ENCODE results near the gene CRNKL1. TPM values are rescaled to one million over a fixed set of nuclear protein-coding genes. Genes with fewer than 3 reads are reported as not detected.
A peak's percentile ranks its signal among the peaks of the same experiment; 100 is the strongest.

Gene CRNKL1
- polyA plus RNA-seq, 2 donors, result 13.0 to 21.2 TPM

GRCh38 chr20:20065361-20065760, 13.1 kb upstream of the CRNKL1 start:
- 83% methylated on average over 1 of the region's 1 CpG for WGBS, 2 donors
- Histone ChIP-seq H3K27ac (ENCODE audit: low read depth in 2 of 2, low read length in 1 of 2) (no peak overlapping the region), H3K36me3 (ENCODE audit: control insufficient read depth in 2 of 2, insufficient read depth in 2 of 2, low read length in 1 of 2) (no peaks in the 10 kb centered on the region), H3K27me3 (ENCODE audit: control insufficient read depth in 1 of 2, insufficient read depth in 2 of 2, low read length in 2 of 2) (peaks cover 0 to 2% of the 10 kb centered on the region in 2 donors), H3K4me1 (ENCODE audit: control insufficient read depth in 2 of 2, insufficient read depth in 2 of 2, low read length in 1 of 2) (no peaks in the 10 kb centered on the region), H3K4me3 (ENCODE audit: low read depth in 1 of 2, low read length in 2 of 2) (no peak overlapping the region), H3K9me3 (ENCODE audit: control insufficient read depth in 2 of 2, insufficient read depth in 1 of 2, low read depth in 1 of 2, low read length in 1 of 2) (no peaks in the 10 kb centered on the region)

DNA sequence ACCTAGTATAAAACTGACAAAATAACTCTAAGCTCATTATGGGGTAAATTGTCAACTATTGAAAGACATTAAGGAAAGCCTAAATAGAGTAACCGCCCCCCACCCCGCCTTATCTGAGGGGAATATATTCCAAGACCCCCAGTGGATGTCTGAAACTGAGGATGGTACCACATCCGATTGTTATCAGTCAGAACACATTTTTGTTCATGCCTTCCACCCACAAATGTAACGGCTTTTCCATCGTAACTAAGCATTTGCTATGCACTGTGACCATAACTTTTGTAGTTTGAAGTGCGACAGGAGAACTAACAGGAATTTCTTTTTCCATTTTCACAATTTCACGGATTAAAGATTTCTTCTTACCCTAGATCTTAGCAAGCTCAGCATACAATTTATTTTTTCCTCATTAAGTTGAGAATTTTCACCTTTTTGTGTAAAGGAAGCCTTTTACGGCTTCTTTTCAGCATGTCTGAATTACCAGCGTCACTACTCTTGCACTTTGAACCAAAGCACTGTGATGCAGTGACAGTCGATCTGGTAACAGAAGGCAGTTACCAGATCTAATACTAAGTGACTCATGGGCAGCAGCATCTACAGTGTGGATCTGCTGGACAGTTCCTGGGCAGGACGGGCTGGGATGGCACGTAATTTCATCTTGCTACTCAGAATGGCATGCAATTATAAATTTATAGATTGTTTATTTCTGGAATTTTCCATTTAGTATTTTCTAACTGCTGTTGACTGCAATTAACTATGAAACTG, 11.9 kb upstream of the CRNKL1 start:
- Histone ChIP-seq H3K27me3 (ENCODE audit: control insufficient read depth in 1 of 2, insufficient read depth in 2 of 2, low read length in 2 of 2) (peaks cover 0 to 2% of the 10 kb centered on the region in 2 donors), H3K27ac (ENCODE audit: low read depth in 2 of 2, low read length in 1 of 2) (no peak overlapping the region), H3K4me1 (ENCODE audit: control insufficient read depth in 2 of 2, insufficient read depth in 2 of 2, low read length in 1 of 2) (no peaks in the 10 kb centered on the region), H3K4me3 (ENCODE audit: low read depth in 1 of 2, low read length in 2 of 2) (no peak overlapping the region), H3K36me3 (ENCODE audit: control insufficient read depth in 2 of 2, insufficient read depth in 2 of 2, low read length in 1 of 2) (no peaks in the 10 kb centered on the region), H3K9me3 (ENCODE audit: control insufficient read depth in 2 of 2, insufficient read depth in 1 of 2, low read depth in 1 of 2, low read length in 1 of 2) (no peaks in the 10 kb centered on the region)
- 72 to 75% methylated on average over 12 of the region's 12 CpGs for WGBS, 2 donors

GRCh38 chr20:20060234-20060998, 8.2 kb upstream of the CRNKL1 start:
- Histone ChIP-seq H3K9me3 (ENCODE audit: control insufficient read depth in 2 of 2, insufficient read depth in 1 of 2, low read depth in 1 of 2, low read length in 1 of 2) (no peaks in the 10 kb centered on the region), H3K36me3 (ENCODE audit: control insufficient read depth in 2 of 2, insufficient read depth in 2 of 2, low read length in 1 of 2) (no peaks in the 10 kb centered on the region), H3K4me3 (ENCODE audit: low read depth in 1 of 2, low read length in 2 of 2) (no peak overlapping the region), H3K27me3 (ENCODE audit: control insufficient read depth in 1 of 2, insufficient read depth in 2 of 2, low read length in 2 of 2) (peaks cover 0 to 2% of the 10 kb centered on the region in 2 donors), H3K4me1 (ENCODE audit: control insufficient read depth in 2 of 2, insufficient read depth in 2 of 2, low read length in 1 of 2) (no peaks in the 10 kb centered on the region), H3K27ac (ENCODE audit: low read depth in 2 of 2, low read length in 1 of 2) (no peak overlapping the region)
- 83 to 86% methylated on average over 6 of the region's 6 CpGs for WGBS, 2 donors

GRCh38 chr20:20051767-20052073, 546 bp downstream of the CRNKL1 start:
- Histone ChIP-seq H3K36me3 (ENCODE audit: control insufficient read depth in 2 of 2, insufficient read depth in 2 of 2, low read length in 1 of 2) (peaks cover 3 to 8% of the 10 kb centered on the region in 2 donors), H3K27me3 (ENCODE audit: control insufficient read depth in 1 of 2, insufficient read depth in 2 of 2, low read length in 2 of 2) (no peaks in the 10 kb centered on the region), H3K27ac (ENCODE audit: low read depth in 2 of 2, low read length in 1 of 2) (peak overlapping the region; percentile 94 to 95), H3K4me1 (ENCODE audit: control insufficient read depth in 2 of 2, insufficient read depth in 2 of 2, low read length in 1 of 2) (no peaks in the 10 kb centered on the region), H3K4me3 (ENCODE audit: low read depth in 1 of 2, low read length in 2 of 2) (peak overlapping the region; percentile 95 to 99), H3K9me3 (ENCODE audit: control insufficient read depth in 2 of 2, insufficient read depth in 1 of 2, low read depth in 1 of 2, low read length in 1 of 2) (no peaks in the 10 kb centered on the region)
- WGBS, 2 donors, result 1 to 3% methylated on average over 13 of the region's 13 CpGs

DNA sequence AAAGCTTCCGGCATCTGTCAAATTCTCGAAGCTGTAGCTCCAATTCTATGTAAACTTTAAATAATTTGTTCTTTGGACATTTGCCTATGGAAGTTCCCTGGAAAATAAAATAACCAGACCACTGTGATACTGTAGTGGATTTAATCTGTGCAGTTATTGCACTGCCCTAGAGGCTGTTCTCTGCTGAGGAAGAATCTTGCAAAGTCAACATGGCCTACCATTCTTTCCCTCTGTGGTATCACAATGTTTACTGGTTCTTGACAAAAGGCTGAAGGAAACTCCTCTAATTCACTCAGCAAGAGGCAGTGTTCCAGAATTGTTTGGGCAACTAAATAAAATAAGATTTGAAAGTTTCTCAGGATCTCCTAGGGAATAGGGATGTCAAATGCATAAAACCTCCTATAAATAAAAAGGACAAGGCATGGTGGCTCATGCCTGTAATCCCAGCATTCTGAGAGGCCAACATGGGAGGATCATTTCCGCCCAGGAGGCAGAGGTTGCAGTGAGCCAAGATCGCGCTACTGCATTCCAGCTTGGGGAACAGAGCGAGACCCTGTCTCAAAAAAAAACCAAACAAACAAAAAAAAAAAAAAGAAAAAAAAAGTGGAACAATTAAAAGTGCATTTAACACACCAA, 12.4 kb downstream of the CRNKL1 start:
- Histone ChIP-seq H3K36me3 (ENCODE audit: control insufficient read depth in 2 of 2, insufficient read depth in 2 of 2, low read length in 1 of 2) (peaks cover 20 to 33% of the 10 kb centered on the region in 2 donors), H3K27me3 (ENCODE audit: control insufficient read depth in 1 of 2, insufficient read depth in 2 of 2, low read length in 2 of 2) (no peaks in the 10 kb centered on the region)
- WGBS, 2 donors, result 94 to 96% methylated on average over 6 of the region's 6 CpGs

GRCh38 chr20:20038586-20038985, 13.7 kb downstream of the CRNKL1 start:
- H3K9me3 ChIP-seq (ENCODE audit: control insufficient read depth in 2 of 2, insufficient read depth in 1 of 2, low read depth in 1 of 2, low read length in 1 of 2), result no peaks in the 10 kb centered on the region
- peaks cover 24 to 29% of the 10 kb centered on the region in 2 donors for H3K36me3 ChIP-seq (ENCODE audit: control insufficient read depth in 2 of 2, insufficient read depth in 2 of 2, low read length in 1 of 2)

More for the DNA sequence above, 12.4 kb downstream of the CRNKL1 start:
- Histone ChIP-seq H3K4me1 (ENCODE audit: control insufficient read depth in 2 of 2, insufficient read depth in 2 of 2, low read length in 1 of 2) (no peaks in the 10 kb centered on the region), H3K27ac (ENCODE audit: low read depth in 2 of 2, low read length in 1 of 2) (no peak overlapping the region), H3K9me3 (ENCODE audit: control insufficient read depth in 2 of 2, insufficient read depth in 1 of 2, low read depth in 1 of 2, low read length in 1 of 2) (no peaks in the 10 kb centered on the region), H3K4me3 (ENCODE audit: low read depth in 1 of 2, low read length in 2 of 2) (no peak overlapping the region)

GRCh38 chr20:20037960-20038359, 14.3 kb downstream of the CRNKL1 start:
- no peak overlapping the region for H3K4me3 ChIP-seq (ENCODE audit: low read depth in 1 of 2, low read length in 2 of 2)
- H3K4me1 ChIP-seq (ENCODE audit: control insufficient read depth in 2 of 2, insufficient read depth in 2 of 2, low read length in 1 of 2), result no peaks in the 10 kb centered on the region
- H3K9me3 ChIP-seq (ENCODE audit: control insufficient read depth in 2 of 2, insufficient read depth in 1 of 2, low read depth in 1 of 2, low read length in 1 of 2), result no peaks in the 10 kb centered on the region
- H3K27ac ChIP-seq (ENCODE audit: low read depth in 2 of 2, low read length in 1 of 2), result no peak overlapping the region
- no peaks in the 10 kb centered on the region for H3K27me3 ChIP-seq (ENCODE audit: control insufficient read depth in 1 of 2, insufficient read depth in 2 of 2, low read length in 2 of 2)
- H3K36me3 ChIP-seq (ENCODE audit: control insufficient read depth in 2 of 2, insufficient read depth in 2 of 2, low read length in 1 of 2), result peaks cover 24 to 29% of the 10 kb centered on the region in 2 donors
- 69 to 70% methylated on average over 5 of the region's 5 CpGs for WGBS, 2 donors

More at GRCh38 chr20:20038586-20038985, 13.7 kb downstream of the CRNKL1 start:
- Histone ChIP-seq H3K4me3 (ENCODE audit: low read depth in 1 of 2, low read length in 2 of 2) (no peak overlapping the region), H3K27ac (ENCODE audit: low read depth in 2 of 2, low read length in 1 of 2) (no peak overlapping the region), H3K27me3 (ENCODE audit: control insufficient read depth in 1 of 2, insufficient read depth in 2 of 2, low read length in 2 of 2) (no peaks in the 10 kb centered on the region), H3K4me1 (ENCODE audit: control insufficient read depth in 2 of 2, insufficient read depth in 2 of 2, low read length in 1 of 2) (no peaks in the 10 kb centered on the region)
- 91 to 92% methylated on average over 6 of the region's 6 CpGs for WGBS, 2 donors

GRCh38 chr20:20036756-20037155, 15.5 kb downstream of the CRNKL1 start:
- H3K4me3 ChIP-seq (ENCODE audit: low read depth in 1 of 2, low read length in 2 of 2), result no peak overlapping the region
- H3K27ac ChIP-seq (ENCODE audit: low read depth in 2 of 2, low read length in 1 of 2), result no peak overlapping the region
- peaks cover 26 to 27% of the 10 kb centered on the region in 2 donors for H3K36me3 ChIP-seq (ENCODE audit: control insufficient read depth in 2 of 2, insufficient read depth in 2 of 2, low read length in 1 of 2)
- H3K9me3 ChIP-seq (ENCODE audit: control insufficient read depth in 2 of 2, insufficient read depth in 1 of 2, low read depth in 1 of 2, low read length in 1 of 2), result no peaks in the 10 kb centered on the region
- no peaks in the 10 kb centered on the region for H3K4me1 ChIP-seq (ENCODE audit: control insufficient read depth in 2 of 2, insufficient read depth in 2 of 2, low read length in 1 of 2)
- no peaks in the 10 kb centered on the region for H3K27me3 ChIP-seq (ENCODE audit: control insufficient read depth in 1 of 2, insufficient read depth in 2 of 2, low read length in 2 of 2)
- 82 to 86% methylated on average over 3 of the region's 3 CpGs for WGBS, 2 donors

DNA sequence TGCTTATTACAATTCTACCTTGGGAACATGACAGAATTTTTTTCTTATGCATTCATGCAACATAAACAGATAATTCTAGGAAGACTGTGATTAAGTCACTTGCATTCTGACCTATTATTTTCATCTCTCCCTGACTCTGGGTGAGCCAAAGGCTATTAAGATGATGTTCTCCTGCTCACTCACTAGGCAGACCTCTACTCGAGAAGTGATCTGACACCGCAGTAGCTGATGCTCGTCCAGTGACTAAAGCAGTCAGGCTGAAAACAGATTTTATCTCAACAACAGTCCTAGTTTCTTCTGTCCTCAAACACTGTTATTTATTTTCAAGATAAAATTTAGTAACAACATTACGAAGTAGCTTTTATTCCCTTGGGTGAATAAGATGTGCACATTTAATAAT, 17.8 kb downstream of the CRNKL1 start:
- H3K36me3 ChIP-seq (ENCODE audit: control insufficient read depth in 2 of 2, insufficient read depth in 2 of 2, low read length in 1 of 2), result peaks cover 18 to 20% of the 10 kb centered on the region in 2 donors

More for the DNA sequence above, 17.8 kb downstream of the CRNKL1 start:
- H3K27me3 ChIP-seq (ENCODE audit: control insufficient read depth in 1 of 2, insufficient read depth in 2 of 2, low read length in 2 of 2), result no peaks in the 10 kb centered on the region
- no peak overlapping the region for H3K4me3 ChIP-seq (ENCODE audit: low read depth in 1 of 2, low read length in 2 of 2)
- WGBS, 2 donors, result 83 to 84% methylated on average over 4 of the region's 4 CpGs
- H3K27ac ChIP-seq (ENCODE audit: low read depth in 2 of 2, low read length in 1 of 2), result no peak overlapping the region
- no peaks in the 10 kb centered on the region for H3K4me1 ChIP-seq (ENCODE audit: control insufficient read depth in 2 of 2, insufficient read depth in 2 of 2, low read length in 1 of 2)
- no peaks in the 10 kb centered on the region for H3K9me3 ChIP-seq (ENCODE audit: control insufficient read depth in 2 of 2, insufficient read depth in 1 of 2, low read depth in 1 of 2, low read length in 1 of 2)

All from esophagus (tissue), 2 donors.